SH-SY5Y (cell line): Measurements from ENCODE around the gene UBE2E1.

Experiments
- GATA2 ChIP-seq: IDR thresholded peaks from 2 replicates; pipeline ENCODE4 v1.6.1; 2011; ENCODE audit warnings: mild to moderate bottlenecking, low read depth, low read length
- GATA3 ChIP-seq: IDR thresholded peaks from 2 replicates; pipeline ENCODE4 v1.6.1; 2011; ENCODE audit warnings: low read depth, mild to moderate bottlenecking, low read length, moderate library complexity

- TF ChIP-seq GATA3 (no peak), GATA2 (no peak)
Measured at GRCh38 chr3:23819599-23820360, 14.0 kb downstream of the UBE2E1 start.
